Muscle of leg (tissue), 11 donors: ENCODE measurements around the gene GMPR2. TPM values are rescaled to one million over a fixed set of nuclear protein-coding genes. Genes with fewer than 3 reads are reported as not detected.

Source experiments
- DNase-seq: peaks from one replicate; pipeline ENCODE4 v3.0.0; 2013
- H3K27ac ChIP-seq: one replicate; pipeline ENCODE4 v1.5.1; 2013; ENCODE audit warnings: mild to moderate bottlenecking, low read length, control low read depth
- H3K27me3 ChIP-seq: one replicate; pipeline ENCODE4 v1.6.1; 2013; ENCODE audit warnings: low read length; ENCODE audit not compliant: control insufficient read depth, insufficient read depth
- H3K36me3 ChIP-seq: one replicate; pipeline ENCODE4 v1.6.1; 2013; ENCODE audit warnings: low read length; ENCODE audit not compliant: control insufficient read depth, insufficient read depth
- H3K4me1 ChIP-seq: one replicate; pipeline ENCODE4 v1.6.1; 2013; ENCODE audit warnings: low read length; ENCODE audit not compliant: control insufficient read depth, insufficient read depth
- H3K4me3 ChIP-seq: one replicate; pipeline ENCODE4 v1.5.1; 2013; ENCODE audit warnings: low read length, control low read depth
- H3K9me3 ChIP-seq: replicated peaks from 2 replicates; pipeline ENCODE4 v1.6.1; 2013; ENCODE audit warnings: low read depth, low read length; ENCODE audit not compliant: control insufficient read depth
- WGBS: methylation state at CpG from one replicate; pipeline ENCODE4 v1.1.5; 2013; ENCODE audit warnings: missing lambda C conversion rate; ENCODE audit not compliant: insufficient coverage; 5-methylcytosine and 5-hydroxymethylcytosine counted together
- polyA plus RNA-seq, 8 donors: library from polyadenylated mRNA; unstranded; fragments of 120-200 nt; gene quantifications; one replicate each; pipeline versions ENCODE4 v1.2.1 to v1.2.3, GENCODE V29; 2013; ENCODE audit warnings: inconsistent platforms in 1 of 8, low replicate concordance in 1 of 8; ENCODE audit not compliant: insufficient read length in 8 of 8, insufficient read depth in 1 of 8
- total RNA-seq: library from RNA; stranded (reverse); fragments of 120-200 nt; gene quantifications from one replicate; pipeline ENCODE4 v1.2.4, GENCODE V29; 2013

The GMPR2 gene
- total and polyA plus RNA-seq, 9 donors = 41.9 to 59.7 (median 48.2) TPM

GRCh38 chr14:24188251-24189058, 44.3 kb upstream of the GMPR2 start, which contains the start of gene IPO4:
Gene IPO4, minus strand, starts transcription at chr14:24188816. Its CDS starts 29 bp downstream, at chr14:24188787.
- H3K27ac ChIP-seq = peak within 1 kb of the TSS; percentile 60
- DNase-seq = peak; percentile 99
- under 1% methylated on average over 62 of the region's 65 CpGs for WGBS
- peak within 1 kb of the TSS; percentile 79 for H3K4me3 ChIP-seq
- H3K9me3 ChIP-seq = no peaks in the 10 kb centered on the region
- H3K36me3 ChIP-seq = peaks cover 67% of the 10 kb centered on the region
- no peaks in the 10 kb centered on the region for H3K27me3 ChIP-seq
- peaks cover 16% of the 10 kb centered on the region for H3K4me1 ChIP-seq

GRCh38 chr14:24189059-24189375, 43.7 kb upstream of the GMPR2 start:
- DNase-seq = no peak
- Histone ChIP-seq H3K9me3 (no peaks in the 10 kb centered on the region), H3K4me1 (peaks cover 16% of the 10 kb centered on the region), H3K36me3 (peaks cover 63% of the 10 kb centered on the region), H3K27me3 (no peaks in the 10 kb centered on the region), H3K4me3 (peak overlapping the region; percentile 79), H3K27ac (peak overlapping the region; percentile 32)
- WGBS = 0% methylated on average over 1 of the region's 3 CpGs

- Histone ChIP-seq H3K27ac (no peak overlapping the region), H3K27me3 (no peaks in the 10 kb centered on the region), H3K9me3 (no peaks in the 10 kb centered on the region), H3K36me3 (peaks cover 60% of the 10 kb centered on the region), H3K4me1 (peaks cover 17% of the 10 kb centered on the region), H3K4me3 (no peak overlapping the region)
- no peak for DNase-seq
- WGBS = 100% methylated on average over 5 of the region's 9 CpGs
These were observed 43.3 kb upstream of the GMPR2 start for GRCh38 chr14:24189460-24189859.

- Histone ChIP-seq H3K27me3 (no peaks in the 10 kb centered on the region), H3K4me3 (no peak overlapping the region), H3K9me3 (no peaks in the 10 kb centered on the region), H3K4me1 (peaks cover 23% of the 10 kb centered on the region), H3K36me3 (peaks cover 51% of the 10 kb centered on the region), H3K27ac (no peak overlapping the region)
- no peak for DNase-seq
- WGBS = 95% methylated on average over 6 of the region's 10 CpGs
These were observed 42.3 kb upstream of the GMPR2 start for GRCh38 chr14:24190416-24190815.

GRCh38 chr14:24192933-24193332, 39.8 kb upstream of the GMPR2 start:
- DNase-seq = no peak
- Histone ChIP-seq H3K27ac (no peak overlapping the region), H3K27me3 (no peaks in the 10 kb centered on the region), H3K4me3 (no peak overlapping the region), H3K36me3 (peaks cover 31% of the 10 kb centered on the region), H3K9me3 (no peaks in the 10 kb centered on the region), H3K4me1 (peaks cover 20% of the 10 kb centered on the region)
- WGBS = 89% methylated on average over 12 of the region's 15 CpGs

GRCh38 chr14:24194186-24194872, 38.4 kb upstream of the GMPR2 start:
- no peak for DNase-seq
- Histone ChIP-seq H3K4me3 (peak overlapping the region; percentile 77), H3K27me3 (no peaks in the 10 kb centered on the region), H3K9me3 (no peaks in the 10 kb centered on the region), H3K27ac (peak overlapping the region; percentile 93), H3K36me3 (peaks cover 37% of the 10 kb centered on the region), H3K4me1 (peaks cover 14% of the 10 kb centered on the region)
- WGBS = 75% methylated on average over 2 of the region's 7 CpGs

GRCh38 chr14:24194873-24195185, 37.9 kb upstream of the GMPR2 start:
- Histone ChIP-seq H3K4me3 (peak overlapping the region; percentile 77), H3K27ac (peak overlapping the region; percentile 93), H3K9me3 (no peaks in the 10 kb centered on the region), H3K27me3 (no peaks in the 10 kb centered on the region), H3K36me3 (peaks cover 39% of the 10 kb centered on the region), H3K4me1 (peaks cover 14% of the 10 kb centered on the region)
- DNase-seq = no peak
- 56% methylated on average over 8 of the region's 8 CpGs for WGBS

GRCh38 chr14:24195186-24196070, 37.3 kb upstream of the GMPR2 start, which contains the start of gene TM9SF1:
Gene TM9SF1, minus strand, starts transcription at chr14:24195441. Its CDS starts 422 bp downstream, at chr14:24195019.
- Histone ChIP-seq H3K4me1 (peaks cover 14% of the 10 kb centered on the region), H3K4me3 (peak within 1 kb of the TSS; percentile 77), H3K27me3 (no peaks in the 10 kb centered on the region), H3K9me3 (no peaks in the 10 kb centered on the region), H3K27ac (peak within 1 kb of the TSS; percentile 93), H3K36me3 (peaks cover 34% of the 10 kb centered on the region)
- DNase-seq = peak; percentile 96
- under 1% methylated on average over 84 of the region's 89 CpGs for WGBS

- peak overlapping the region; percentile 93 for H3K27ac ChIP-seq
- DNase-seq = peak; percentile 53
- H3K4me3 ChIP-seq = peak overlapping the region; percentile 77
- peaks cover 33% of the 10 kb centered on the region for H3K36me3 ChIP-seq
- no peaks in the 10 kb centered on the region for H3K27me3 ChIP-seq
- peaks cover 14% of the 10 kb centered on the region for H3K4me1 ChIP-seq
- WGBS = 11% methylated on average over 13 of the region's 33 CpGs
- no peaks in the 10 kb centered on the region for H3K9me3 ChIP-seq
These were observed 36.4 kb upstream of the GMPR2 start for GRCh38 chr14:24196071-24197055.
